Activated T-cell treated with anti-CD3 and anti-CD28 coated beads for 4 hours (primary cell): ENCODE results near the gene ALKBH5.
A peak's percentile ranks its signal among the peaks of the same experiment; 100 is the strongest.

Experiments used
- DNase-seq: peaks from one replicate; pipeline ENCODE4 v3.0.0-alpha.2; 2020

The ALKBH5 gene

DNA sequence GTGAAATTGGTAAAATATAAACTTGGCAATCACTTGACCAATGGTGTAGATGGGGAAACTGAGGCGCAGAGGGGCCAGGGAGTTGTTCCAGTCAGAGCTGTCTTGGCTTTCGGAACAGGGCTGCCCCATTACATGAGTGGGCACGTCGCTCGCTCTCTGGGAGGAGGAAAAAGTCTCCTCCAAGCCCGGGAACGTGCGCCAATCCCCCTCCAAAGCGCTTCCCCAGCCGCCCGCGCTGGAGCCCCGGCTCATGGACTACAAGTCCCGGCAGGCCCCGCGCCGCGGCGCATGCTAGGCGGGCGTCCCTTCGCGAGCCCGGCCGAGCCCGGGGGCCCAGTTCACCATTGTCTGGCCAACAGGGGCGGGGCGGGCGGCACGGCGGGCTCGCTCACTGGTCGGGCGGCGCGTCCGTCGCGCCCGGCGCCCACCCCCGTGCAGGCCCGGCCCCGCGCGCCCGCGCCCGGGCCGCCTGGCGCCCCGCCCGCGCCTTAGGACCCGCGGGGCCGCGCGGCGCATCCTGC, 41.6 kb downstream of the ALKBH5 start, which contains the start of gene LLGL1:
TSS of gene LLGL1 (plus strand) at position 515 of the 521 bp plus-strand sequence. CDS start 48 bp downstream, outside the sequence.
- peak; percentile 87 for DNase-seq

DNA sequence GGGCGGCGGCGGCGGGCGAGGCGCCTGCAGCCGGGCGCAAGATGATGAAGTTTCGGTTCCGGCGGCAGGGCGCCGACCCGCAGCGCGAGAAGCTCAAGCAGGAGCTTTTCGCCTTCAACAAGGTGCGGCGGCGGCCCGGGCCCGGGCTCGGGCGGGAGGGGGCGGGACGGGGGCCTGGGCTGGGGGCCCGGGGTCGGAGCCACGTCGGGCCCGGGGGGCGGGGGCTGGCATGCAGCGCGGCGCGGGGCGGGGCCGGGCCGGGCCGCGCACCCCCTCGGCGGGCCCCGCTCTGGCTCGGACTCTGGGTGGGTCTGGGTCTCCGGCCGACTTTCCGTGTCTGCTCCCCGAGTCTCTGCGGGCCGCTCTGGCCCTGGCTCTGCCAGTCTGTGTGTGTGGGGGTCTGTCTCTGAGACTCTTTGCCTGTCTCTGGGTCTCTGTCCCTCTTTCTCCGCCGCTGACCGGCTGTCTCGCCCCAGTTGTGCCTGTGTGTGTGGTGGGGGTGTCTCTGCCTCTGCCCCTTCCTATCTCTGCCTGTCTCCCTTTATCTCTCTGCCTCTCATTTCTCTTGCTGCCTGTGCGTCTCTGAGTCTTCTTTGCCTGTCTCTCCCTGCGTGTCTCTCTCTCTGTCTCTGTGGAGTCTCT, 42.1 kb downstream of the ALKBH5 start:
- DNase-seq = no peak

DNA sequence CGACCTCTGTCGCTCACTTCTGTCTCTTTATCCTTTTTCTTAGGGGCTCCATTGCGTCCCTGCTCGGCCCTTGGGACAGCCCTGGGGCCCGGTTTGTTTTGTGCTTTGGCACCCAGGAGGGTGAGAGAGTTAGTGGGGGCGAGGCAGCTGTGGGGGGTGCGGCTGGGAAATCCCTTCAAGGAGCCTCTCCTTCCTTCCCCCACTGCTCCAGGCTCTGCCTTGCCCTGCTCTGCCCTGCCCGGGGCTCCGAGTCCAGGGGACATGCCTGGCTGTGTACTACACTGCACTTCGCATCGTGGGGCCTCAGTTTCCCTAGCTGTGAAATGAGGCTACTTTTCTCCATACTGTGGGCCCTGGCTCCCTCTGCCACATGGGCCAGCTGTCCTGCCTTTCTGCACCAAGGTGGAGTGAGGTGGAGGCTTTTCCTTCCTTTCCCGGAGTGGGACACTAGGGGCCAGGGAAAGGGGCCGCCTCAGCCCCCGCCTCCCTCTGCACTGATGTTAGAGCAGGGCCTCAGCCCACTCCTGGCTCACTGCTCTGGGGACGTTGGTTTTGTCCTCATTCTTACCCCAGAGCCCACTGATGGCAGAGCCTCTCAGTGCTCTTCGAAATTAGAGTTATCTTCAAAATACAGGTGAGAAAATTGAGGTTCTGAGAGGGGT, 42.8 kb downstream of the ALKBH5 start:
- DNase-seq = no peak

DNA sequence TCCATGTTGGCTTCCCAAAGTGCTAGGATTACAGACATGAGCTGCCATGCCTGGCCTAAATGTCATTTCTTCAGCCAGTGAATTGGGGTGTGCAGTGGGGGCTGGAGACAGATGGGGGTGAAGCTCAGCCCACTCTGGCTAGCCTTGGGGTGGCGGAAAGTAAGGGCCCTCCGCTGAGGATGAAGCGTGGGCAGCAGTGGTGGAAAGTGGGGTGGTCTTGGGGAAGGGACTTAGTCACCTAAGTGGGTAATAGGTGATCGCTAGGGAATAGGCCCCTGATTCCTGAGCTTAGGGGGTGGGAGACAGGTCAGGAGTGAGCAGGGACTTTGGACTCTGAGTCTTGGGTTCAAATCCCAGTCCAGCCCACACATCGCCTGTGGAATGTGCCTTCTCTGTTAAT, 44.0 kb downstream of the ALKBH5 start:
- DNase-seq = no peak

DNA sequence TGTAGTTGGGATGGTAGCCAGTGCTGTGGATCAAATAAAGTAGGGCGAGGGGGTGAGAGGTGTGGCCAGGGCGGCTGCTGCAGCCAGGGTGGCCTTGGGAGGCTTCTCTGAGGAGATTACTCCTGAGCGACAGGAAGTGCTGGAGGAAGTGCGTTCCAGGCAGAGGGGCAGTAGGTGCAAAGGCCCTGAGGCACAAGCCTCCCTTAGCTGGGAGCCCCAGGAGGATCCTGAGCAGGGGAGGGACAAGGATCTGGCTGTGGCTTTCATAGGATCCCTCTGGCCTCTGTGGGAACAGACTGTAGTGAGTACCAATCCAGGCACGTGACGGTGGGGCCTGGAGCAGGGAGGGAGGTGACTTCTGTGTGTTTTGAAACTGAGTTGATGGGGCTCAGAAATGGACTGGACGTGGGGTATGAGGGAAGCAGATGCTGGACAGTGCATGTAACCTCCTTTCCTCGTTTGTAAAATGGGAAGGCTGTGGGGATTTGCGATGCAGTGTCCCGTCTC, 44.6 kb downstream of the ALKBH5 start:
- no peak for DNase-seq

DNA sequence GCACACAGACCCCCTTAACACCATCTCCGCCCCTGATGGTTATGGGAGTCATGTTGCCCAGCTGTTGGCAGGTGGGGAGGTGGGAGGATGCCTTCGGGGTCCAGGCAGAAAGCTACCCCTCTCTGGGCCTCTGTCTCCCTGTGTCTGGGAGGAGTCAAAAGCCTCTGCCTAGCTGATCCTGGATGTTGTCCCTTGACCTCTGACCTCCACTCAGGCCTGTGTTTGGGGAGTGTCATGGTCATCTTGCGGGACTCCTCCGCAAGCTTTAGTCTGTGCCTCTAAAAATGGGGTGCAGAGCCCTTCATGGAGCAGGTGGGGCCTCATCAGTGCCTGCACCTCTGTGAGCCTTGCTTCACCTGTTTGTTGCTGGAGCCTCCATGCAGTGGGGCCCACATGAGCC, 45.6 kb downstream of the ALKBH5 start:
- DNase-seq = no peak

DNA sequence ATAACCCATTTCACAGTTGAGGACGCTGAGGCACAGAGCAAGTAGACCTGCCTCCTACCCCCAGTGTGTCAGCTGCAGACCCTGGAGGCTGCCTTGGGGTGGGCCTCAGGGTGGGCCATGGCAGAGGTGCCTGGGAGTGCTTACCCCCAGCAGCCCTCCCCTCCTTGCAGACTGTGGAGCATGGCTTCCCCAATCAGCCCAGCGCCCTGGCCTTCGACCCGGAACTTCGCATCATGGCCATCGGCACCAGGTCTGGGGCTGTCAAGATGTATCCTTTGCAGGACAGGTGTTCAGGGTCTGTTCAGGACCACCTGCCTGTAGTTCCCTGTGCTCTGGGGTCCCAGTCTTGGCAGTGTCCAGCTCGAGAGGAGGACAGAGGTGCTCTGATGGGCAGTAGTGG, 46.1 kb downstream of the ALKBH5 start:
- DNase-seq = no peak

DNA sequence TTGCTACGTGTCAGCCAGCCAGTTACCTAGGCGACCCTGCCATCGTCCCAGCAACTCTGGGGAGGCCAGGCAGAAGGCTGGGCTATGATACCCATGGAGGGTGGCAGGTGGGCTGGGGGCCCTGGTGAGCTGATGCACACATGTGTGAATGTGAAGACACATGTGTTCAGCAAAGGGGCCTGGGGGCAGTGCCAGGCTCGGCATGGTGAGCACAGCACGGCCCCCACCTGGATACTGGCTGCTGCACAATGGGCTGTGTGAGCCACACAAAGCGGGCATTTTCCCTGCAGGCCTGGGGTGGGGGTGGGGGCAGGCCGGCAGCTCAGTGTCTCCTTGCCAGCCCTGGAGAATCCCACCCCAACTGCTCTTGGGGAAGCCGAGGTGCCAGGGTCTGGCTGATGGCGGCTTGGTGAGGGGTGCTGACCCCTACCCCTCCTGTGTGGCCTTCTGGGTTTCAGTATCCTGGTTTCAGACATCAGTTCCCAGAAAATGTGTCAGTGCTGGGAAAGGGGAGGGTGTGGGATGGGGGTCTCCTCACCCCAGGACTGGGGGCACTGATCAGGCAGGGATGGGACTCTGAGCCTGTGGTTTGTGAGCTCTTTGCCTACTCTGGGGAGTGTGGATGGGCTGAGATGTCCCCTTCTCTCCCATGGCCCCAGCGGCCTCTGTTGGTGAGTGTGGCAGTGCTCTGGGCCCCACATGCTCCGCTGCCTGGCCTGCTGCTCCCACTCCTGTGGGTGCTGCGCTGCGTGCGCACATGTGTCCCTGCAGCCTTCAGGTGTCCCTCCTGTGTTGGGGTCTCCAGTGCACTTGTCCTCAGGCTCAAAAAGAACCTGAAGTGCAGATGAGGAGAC, 46.9 kb downstream of the ALKBH5 start:
- no peak for DNase-seq

DNA sequence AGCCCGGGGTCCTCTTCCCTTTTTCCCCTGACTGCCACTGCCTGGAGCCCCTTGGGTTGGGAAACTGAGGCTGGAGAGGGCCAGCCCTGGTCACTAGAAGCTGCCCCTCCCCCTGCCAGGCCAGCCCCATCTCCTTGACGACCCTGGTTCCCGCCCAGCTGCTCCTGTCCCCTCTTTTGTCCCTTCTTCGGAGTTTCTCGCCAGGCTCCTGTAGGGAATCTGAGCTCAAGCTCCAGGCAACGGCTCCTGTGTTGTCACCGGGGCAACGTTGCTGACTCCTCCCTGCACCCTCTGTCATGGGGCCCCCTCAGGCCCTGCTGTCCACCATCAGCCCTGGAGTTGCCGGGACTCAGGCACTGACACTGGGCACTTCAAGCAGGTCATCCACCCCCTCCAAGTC, 47.5 kb downstream of the ALKBH5 start:
- no peak for DNase-seq

DNA sequence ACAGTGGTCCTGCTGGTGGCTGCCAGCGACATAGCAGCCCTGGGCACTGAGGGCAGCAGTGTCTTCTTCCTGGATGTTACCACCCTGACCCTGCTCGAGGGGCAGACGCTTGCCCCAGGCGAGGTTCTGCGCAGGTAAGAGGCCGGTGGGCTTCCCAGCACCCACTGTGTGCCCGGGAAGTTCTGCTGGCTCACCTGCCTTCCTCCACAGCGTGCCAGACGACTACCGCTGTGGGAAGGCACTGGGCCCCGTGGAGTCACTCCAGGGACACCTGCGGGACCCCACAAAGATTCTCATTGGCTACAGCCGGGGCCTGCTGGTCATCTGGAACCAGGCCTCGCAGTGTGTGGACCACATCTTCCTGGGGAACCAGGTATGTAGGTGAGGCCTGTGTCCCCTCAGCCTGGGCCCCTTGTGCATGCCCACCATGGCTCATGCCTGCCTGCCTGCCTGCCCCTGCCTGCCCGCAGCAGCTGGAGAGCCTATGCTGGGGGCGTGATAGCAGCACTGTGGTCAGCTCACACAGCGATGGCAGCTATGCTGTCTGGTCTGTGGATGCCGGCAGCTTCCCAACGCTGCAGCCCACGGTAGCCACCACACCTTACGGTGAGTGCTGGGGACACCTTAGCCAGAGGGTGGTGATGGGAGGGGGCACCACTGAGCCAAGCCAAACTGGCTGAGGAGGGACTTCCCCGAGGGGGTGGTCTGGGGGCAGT, 50.3 kb downstream of the ALKBH5 start:
- DNase-seq = no peak

DNA sequence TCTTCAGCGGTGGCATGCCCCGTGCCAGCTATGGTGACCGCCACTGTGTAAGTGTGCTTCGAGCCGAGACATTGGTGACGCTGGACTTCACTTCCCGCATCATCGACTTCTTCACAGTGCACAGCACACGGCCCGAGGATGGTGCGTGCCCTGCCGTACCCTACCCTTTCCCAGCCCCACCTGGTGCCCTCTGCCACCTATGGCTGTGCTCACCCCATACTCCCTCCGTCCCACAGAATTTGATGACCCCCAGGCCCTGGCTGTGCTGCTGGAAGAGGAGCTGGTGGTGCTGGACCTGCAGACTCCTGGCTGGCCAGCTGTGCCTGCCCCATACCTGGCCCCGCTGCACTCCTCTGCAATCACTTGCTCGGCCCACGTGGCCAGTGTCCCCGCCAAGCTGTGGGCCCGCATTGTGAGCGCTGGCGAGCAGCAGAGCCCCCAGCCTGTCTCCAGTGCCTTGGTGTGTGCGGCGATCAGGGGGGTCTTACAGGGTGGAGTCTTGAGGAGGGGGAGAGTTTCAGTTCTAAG, 51.3 kb downstream of the ALKBH5 start:
- no peak for DNase-seq

DNA sequence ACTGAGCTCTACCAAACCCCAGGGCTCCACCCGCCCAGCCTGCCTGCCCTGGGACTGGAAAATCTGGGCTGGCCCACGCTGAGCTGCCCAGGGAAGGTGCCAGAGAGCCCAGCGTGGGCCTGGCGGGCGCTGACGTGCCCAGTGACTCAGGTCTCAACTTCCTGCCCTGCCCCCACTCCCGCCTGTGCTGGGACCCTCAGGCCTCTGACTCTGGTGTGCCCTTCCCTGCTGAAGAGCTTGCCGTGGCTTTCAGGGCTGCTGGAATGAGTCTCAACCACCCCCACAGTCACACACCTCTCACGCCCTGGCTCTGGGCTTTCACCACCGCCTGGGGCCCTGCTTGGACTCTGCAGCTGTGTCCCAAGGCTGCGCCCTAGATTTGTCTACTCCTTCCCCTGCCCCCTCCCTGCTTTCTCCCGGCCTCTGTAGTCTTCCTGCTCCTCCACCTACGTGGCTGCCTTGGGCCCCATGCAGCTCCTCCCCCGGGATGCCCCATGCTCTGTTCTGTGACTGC, 52.2 kb downstream of the ALKBH5 start:
- DNase-seq = no peak

DNA sequence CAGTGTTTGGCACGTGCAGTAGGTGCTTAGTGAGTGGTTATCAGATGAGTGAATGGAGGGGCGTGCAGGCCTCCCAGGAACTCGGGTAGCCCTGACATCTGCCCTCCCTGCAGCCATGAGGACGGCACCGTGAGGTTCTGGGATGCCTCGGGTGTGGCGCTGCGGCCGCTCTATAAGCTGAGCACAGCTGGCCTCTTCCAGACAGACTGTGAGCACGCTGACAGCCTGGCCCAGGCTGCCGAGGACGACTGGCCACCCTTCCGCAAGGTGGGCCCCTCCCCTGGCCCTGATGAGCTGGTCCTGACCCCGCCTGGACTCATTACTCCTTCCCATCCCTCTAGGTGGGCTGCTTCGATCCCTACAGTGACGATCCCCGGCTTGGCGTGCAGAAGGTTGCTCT, 52.9 kb downstream of the ALKBH5 start:
- DNase-seq = no peak

DNA sequence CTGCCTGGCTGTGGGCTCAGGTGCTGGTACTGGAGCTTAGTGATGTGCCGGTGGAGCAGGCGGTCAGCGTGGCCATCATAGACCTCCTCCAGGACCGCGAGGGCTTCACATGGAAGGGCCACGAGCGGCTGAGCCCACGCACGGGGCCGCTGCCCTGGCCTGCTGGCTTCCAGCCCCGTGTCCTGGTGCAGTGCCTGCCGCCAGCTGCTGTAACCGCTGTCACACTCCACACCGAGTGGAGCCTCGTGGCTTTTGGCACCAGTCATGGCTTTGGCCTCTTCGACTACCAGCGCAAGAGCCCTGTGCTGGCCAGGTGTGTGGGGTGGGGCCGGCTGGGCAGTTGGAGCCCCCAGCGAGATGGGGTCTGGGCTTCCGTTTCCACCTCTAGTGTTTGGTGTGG, 53.8 kb downstream of the ALKBH5 start:
- DNase-seq = no peak

DNA sequence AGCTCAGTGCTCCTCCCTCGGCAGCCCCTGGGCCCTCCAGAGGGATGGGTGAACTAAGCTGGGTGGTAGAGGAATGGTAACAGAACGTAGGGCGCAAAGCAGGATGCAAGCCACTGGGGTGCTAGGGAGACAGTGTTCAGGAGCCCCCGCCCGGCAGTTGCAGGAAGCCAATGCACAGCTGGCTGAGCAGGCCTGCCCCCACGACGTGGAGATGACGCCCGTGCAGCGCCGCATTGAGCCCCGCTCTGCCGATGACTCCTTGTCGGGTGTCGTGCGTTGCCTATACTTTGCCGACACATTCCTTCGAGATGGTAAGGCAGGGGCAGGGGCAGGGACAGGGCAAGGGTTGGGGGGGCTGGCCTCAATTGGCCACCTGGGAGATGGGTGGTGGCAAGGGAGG, 54.7 kb downstream of the ALKBH5 start:
- DNase-seq = no peak

DNA sequence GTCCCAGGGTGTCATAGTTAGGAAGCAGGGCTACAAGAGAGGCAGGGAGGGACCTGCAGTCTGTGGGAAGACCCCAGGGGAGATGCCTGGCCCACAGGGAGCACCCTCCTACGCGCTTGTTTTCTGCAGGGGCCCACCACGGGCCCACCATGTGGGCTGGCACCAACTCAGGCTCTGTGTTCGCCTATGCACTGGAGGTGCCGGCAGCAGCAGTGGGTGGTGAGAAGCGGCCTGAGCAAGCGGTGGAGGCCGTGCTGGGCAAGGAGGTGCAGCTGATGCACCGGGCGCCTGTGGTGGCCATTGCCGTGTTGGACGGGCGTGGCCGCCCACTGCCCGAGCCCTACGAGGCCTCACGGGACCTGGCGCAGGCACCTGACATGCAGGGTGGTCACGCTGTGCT, 56.8 kb downstream of the ALKBH5 start:
- no peak for DNase-seq

DNA sequence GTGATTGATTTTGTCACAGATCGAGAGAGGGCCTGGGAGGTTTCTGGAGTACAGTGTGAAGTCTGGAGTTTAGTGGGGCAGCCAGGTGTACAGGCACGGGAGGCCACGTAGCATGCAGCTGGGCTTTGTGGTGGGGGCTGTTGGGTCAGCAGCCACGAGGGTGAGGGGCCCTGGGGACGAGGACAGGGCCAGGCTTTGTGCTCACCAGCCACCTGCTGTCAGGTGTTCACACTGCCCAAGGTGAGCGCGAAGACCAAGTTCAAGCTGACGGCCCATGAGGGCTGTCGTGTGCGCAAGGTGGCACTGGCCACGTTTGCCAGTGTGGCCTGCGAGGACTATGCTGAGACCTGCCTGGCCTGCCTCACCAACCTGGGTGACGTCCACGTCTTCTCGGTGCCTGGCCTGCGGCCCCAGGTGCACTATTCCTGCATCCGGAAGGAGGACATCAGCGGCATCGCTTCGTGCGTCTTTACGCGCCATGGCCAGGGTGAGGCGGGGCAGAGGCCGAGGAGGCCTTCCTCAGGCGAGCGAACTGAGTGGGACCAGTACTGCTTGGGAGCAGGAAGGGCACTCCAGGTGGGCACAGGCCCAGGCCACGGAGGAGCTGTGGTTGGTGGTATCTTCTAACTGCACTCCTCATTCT, 57.7 kb downstream of the ALKBH5 start:
- no peak for DNase-seq

DNA sequence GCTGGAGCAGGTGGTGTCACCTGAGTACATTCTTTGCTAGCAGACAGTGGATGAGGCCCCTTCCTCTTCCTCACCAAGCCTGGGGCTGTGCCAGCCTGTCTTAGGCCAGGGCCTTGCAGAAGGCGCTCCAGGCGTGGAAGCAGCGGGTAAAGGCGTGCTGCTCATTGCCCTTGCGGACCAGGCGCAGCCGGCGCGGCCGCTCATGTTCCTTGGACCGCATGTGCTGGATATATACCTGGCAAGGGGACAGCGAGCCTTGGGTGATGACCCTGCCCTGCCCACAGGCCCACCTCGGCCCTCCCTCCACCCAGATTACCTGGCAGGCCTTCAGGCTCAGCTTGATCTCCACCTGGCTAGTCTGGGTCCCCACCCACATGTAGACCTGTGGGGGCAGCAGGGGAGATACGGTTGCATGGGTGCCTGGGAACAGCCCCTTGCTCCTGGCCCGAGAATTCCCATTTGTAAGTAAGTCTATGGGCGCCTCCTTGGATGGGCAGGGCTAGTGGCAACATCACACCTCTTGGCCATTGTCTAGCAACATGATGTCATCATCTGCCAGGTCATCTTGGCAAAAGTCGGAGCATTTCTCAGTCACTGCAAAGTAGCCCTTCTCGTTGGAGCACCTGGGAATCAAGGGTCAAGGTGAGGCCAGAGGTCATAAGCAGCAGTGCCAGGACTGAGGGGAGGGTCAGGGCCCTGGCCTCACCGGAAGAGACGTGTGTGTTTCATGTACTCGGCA, 61.6 kb downstream of the ALKBH5 start:
- no peak for DNase-seq

DNA sequence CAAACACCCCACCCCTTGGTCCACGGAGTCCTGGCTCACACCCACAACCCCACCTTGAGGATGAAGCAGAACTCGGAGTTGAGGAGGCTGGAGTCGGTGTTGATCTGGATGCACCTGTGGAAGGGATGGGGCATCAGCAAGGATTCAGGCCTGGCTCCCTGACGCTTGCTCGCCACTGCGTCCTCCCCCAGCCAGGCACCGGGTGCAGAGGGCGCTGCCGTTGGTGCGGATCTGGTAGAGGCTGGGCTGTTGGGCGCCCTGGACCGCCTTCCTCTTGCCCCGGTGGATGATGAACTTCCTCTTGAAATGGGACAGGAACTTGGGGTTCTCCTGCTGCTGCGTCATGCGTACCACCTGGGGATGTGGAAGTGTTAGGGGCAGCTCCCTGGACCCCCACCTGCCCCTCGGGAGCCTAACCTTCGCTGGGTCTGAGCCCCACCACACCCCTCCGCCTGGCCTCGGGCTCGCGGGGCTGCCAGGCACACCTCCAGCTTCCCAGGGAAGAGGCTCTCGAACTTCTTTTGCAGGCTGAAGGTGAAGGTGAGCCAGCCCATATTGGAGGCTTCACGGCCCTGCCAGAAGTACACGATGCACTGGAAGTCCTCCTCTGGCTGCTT, 62.6 kb downstream of the ALKBH5 start:
- DNase-seq = no peak

DNA sequence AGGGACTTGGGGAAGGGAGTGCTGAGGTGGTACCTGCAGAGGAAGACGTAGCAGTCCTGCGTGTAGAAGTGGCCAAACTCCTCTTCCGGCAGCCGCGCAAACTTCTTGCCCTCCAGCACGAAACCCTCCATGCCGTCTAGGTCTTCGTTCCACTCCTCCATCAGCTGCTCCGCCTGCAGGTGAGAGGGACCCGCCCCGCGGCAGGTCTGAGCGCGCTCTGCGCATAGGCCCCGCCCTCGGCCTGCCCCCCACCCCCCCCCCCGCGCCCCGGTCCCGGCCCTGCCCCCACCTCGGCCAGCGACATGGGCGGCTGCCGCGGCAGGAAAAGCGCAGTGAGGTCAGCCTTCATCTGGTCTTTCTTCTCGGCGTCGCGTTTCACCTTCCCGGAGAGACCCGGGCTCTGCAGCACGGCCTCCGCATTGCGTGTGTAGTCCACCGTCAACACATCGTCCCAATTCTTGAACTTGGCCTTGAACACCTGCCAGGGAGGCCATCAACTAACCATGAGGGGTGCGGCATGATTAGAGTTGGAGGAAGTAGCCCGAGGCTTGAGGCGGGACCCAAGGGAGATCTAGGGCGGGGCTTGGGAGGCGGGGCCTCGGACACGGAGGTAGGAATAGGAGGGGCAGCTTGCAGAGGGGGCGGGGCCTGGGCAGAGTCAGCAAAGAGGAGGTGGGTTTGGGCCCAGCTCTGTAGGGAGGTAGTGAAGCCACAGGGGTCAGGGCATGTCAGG, 63.4 kb downstream of the ALKBH5 start:
- no peak for DNase-seq
